NCI-H748 (cell line): ENCODE data around the gene SERGEF.

ENCODE experiments used
- DNase-seq: peaks from one replicate; lab custom pipeline; 2025; ENCODE audit not compliant: unreplicated experiment; lab: John Stamatoyannopoulos, UW

SERGEF gene

DNA sequence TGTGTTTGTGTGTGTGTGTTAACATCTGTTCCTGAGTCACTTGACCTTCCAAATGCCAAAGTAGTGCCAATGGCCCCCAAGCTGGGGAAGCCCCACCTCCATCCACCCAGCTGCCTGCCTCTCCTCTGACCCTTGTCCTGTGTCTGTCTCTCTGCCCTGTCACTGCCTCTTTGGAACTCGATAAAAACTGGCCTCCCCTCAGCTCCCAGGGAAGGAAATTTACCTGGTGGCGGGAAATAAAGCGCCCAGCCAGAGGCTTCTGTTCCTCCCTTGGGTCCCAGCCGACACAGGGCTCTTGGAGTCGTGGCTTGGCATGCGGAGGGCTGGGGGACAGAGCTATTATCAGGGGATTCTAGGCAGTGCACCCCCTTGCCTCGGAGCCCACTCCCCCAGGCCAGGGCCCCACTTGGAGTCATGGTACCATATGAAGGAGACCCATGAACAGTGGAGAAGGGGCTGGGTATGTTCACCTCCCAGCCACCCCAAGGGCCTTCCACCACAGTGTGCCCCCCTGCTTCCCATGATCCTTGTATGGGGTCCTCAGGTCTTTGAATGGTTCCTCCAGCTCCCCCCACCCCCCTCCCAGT lies 272.1 kb downstream of the SERGEF start:
- DNase-seq: no peak

DNA sequence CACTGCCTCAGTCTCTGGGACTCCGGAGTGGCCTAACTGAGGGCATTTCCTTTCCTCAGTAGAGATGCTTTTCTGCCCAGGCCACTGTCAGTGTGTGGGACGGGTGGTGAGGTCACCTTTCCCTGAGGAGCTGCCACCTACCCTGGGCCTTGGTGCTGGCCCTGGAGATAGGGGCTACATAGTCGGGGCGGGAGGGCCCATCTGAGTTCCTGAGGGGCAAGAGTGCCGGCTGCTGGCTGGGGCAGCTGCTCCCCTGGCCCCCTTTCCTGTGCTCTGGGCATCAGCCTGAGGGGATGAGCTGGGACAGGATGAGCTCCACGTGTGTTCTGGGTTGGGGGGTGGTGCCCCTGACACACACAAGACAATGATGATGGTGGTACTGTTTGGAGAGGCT lies 272.9 kb downstream of the SERGEF start:
- no peak for DNase-seq

DNA sequence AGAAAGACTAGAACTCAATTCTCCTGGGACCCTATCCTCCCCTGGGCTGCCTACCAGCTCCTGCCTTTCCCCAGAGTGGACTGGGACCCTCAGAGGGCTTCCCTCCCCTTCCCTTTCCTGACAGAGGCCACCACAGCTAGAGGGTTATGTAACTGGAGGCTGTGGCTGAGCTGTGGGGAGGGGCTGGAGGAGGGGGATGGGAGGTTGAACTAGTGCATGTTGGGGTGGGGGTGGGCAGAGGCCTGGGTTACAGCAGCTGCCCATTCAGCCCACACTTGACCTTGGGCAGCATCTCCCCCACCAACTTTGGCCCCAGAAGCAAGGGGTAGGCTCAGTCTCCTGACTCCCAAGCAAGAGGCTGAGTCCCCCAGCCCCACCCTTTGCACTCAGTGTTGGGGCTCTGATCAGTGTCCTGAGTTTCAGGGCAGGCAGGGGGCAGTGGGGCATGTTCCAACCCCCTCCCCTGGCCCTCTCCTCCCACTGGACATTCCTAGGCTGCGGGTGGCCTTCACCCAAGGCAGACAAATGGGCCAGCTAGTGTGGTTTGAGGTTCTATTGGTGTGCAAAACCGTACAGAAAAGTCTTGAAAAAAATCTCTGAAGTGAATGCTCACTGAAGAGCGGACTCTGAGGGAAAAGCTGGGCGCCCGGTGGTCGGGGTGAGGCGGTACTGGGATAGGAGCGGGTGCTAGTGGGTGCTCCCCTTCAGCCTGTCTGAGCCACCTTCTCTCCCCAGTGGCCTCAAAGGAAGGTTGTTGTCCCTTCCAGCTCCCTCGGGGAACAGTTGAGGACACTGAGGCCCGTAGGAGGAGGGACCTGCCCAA lies 274.5 kb downstream of the SERGEF start:
- no peak for DNase-seq
